Brain microvascular endothelial cell (primary cell): Measurements from ENCODE around the gene IGF2BP3.

Experiments
- DNase-seq: peaks from one replicate; pipeline ENCODE4 v3.0.0-alpha.2; 2020
- H3K27ac ChIP-seq: fragments of 250-450 bp; sonication (Bioruptor Pico); 2 replicates; pipeline ENCODE4 v1.5.1; 2020; ENCODE audit warnings: mild to moderate bottlenecking, moderate library complexity
- H3K27me3 ChIP-seq: fragments of 250-450 bp; sonication (Bioruptor Pico); replicated peaks from 2 replicates; pipeline ENCODE4 v1.5.1; 2020; ENCODE audit warnings: mild to moderate bottlenecking
- H3K36me3 ChIP-seq: fragments of 250-450 bp; sonication (Bioruptor Pico); replicated peaks from 2 replicates; pipeline ENCODE4 v1.5.1; 2020; ENCODE audit warnings: mild to moderate bottlenecking
- H3K4me3 ChIP-seq: 2 replicates; pipeline ENCODE4 v1.5.1; 2011; ENCODE audit warnings: low read depth, mild to moderate bottlenecking, control low read depth, low read length, moderate library complexity
- CTCF ChIP-seq: IDR thresholded peaks from 2 replicates; pipeline ENCODE4 v1.5.1; 2011; ENCODE audit warnings: low read depth, mild to moderate bottlenecking, moderate library complexity, low read length, control low read depth, inconsistent platforms; ENCODE audit errors: missing control alignments
- in situ Hi-C: cut with HindIII; loops from 2 replicates; pipeline ENCODE4 v1.10.0; 2017; ENCODE audit warnings: low sequenced_read_pairs, low pct_ligation_motif_present

IGF2BP3 gene

GRCh38 chr7:23422909-23423308 lies 47.4 kb downstream of the IGF2BP3 start:
- no peak overlapping the region for H3K27ac ChIP-seq
- no peak for TF ChIP-seq CTCF
- in situ Hi-C loops = no loop called here
- no peaks in the 10 kb centered on the region for H3K27me3 ChIP-seq
- no peaks in the 10 kb centered on the region for H3K36me3 ChIP-seq
- H3K4me3 ChIP-seq = no peak overlapping the region
- no peak for DNase-seq

GRCh38 chr7:23422384-23422783 lies 47.9 kb downstream of the IGF2BP3 start:
- DNase-seq = no peak
- TF ChIP-seq CTCF = no peak
- no peak overlapping the region for H3K4me3 ChIP-seq
- no peaks in the 10 kb centered on the region for H3K36me3 ChIP-seq
- H3K27ac ChIP-seq = no peak overlapping the region
- H3K27me3 ChIP-seq = no peaks in the 10 kb centered on the region
- in situ Hi-C loops = no loop called here

GRCh38 chr7:23419845-23420244 lies 50.4 kb downstream of the IGF2BP3 start:
- in situ Hi-C loops = no loop called here
- no peak for TF ChIP-seq CTCF
- H3K27ac ChIP-seq = no peak overlapping the region
- H3K4me3 ChIP-seq = no peak overlapping the region
- H3K27me3 ChIP-seq = no peaks in the 10 kb centered on the region
- DNase-seq = no peak
- peaks cover 11% of the 10 kb centered on the region for H3K36me3 ChIP-seq

GRCh38 chr7:23419160-23419559 lies 51.1 kb downstream of the IGF2BP3 start:
- Histone ChIP-seq H3K4me3 (no peak overlapping the region), H3K27me3 (no peaks in the 10 kb centered on the region), H3K27ac (no peak overlapping the region), H3K36me3 (peaks cover 18% of the 10 kb centered on the region)
- in situ Hi-C loops = no loop called here
- DNase-seq = no peak
- TF ChIP-seq CTCF = no peak

- no peak for TF ChIP-seq CTCF
Observed at GRCh38 chr7:23418046-23418445, 52.2 kb downstream of the IGF2BP3 start.

GRCh38 chr7:23415198-23415597 lies 55.1 kb downstream of the IGF2BP3 start:
- no peak for TF ChIP-seq CTCF
- Histone ChIP-seq H3K36me3 (peaks cover 37% of the 10 kb centered on the region), H3K27me3 (no peaks in the 10 kb centered on the region), H3K4me3 (no peak overlapping the region), H3K27ac (no peak overlapping the region)
- no peak for DNase-seq
- in situ Hi-C loops = no loop called here

More at GRCh38 chr7:23418046-23418445, 52.2 kb downstream of the IGF2BP3 start:
- DNase-seq = no peak
- H3K27me3 ChIP-seq = no peaks in the 10 kb centered on the region
- H3K4me3 ChIP-seq = no peak overlapping the region
- in situ Hi-C loops = no loop called here
- H3K27ac ChIP-seq = no peak overlapping the region
- H3K36me3 ChIP-seq = peaks cover 28% of the 10 kb centered on the region
